Caco-2 (cell line): Measurements from ENCODE around the gene KIF1A. TPM values are rescaled to one million over a fixed set of nuclear protein-coding genes. Genes with fewer than 3 reads are reported as not detected.

Experiments used
- BruUV-seq: library from RNA; stranded (reverse); fragments of 400-500 nt; replicated peaks from 2 replicates; lab custom pipeline; 2021; lab: Mats Ljungman, UMichigan
- CTCF ChIA-PET: fragments of 300-600 bp; sonication (Branson Sonifier 250); formaldehyde crosslinking; loops from one replicate; lab custom pipeline; 2022; ENCODE audit warnings: antibody characterized with exemption; lab: Charles Lee
- POLR2A ChIA-PET: fragments of 300-600 bp; sonication (Branson Sonifier 250); formaldehyde crosslinking; loops from one replicate; lab custom pipeline; 2022; ENCODE audit warnings: antibody characterized with exemption; lab: Charles Lee
- DNase-seq, 2 experiments: peaks; one replicate each; pipeline versions ENCODE4 v3.0.0 to v3.0.0-alpha.2; 2020 to 2022
- H3K27me3 ChIP-seq: replicated peaks from 2 replicates; pipeline ENCODE4 v1.6.0; 2011; ENCODE audit warnings: low read length; ENCODE audit not compliant: control insufficient read depth, insufficient read depth
- H3K36me3 ChIP-seq: 2 replicates; pipeline ENCODE4 v1.5.1; 2011; ENCODE audit warnings: low read length; ENCODE audit not compliant: control insufficient read depth, insufficient read depth
- H3K4me1 ChIP-seq: fragments of 250-450 bp; sonication (Bioruptor Pico); 2 replicates; pipeline ENCODE4 v1.5.1; 2020; ENCODE audit warnings: mild to moderate bottlenecking
- H3K4me3 ChIP-seq: 2 replicates; pipeline ENCODE4 v1.5.1; 2011; ENCODE audit warnings: low read depth, mild to moderate bottlenecking, control low read depth, low read length
- H3K9me3 ChIP-seq: fragments of 250-450 bp; sonication (Bioruptor Pico); 2 replicates; pipeline ENCODE4 v1.5.1; 2020; ENCODE audit warnings: mild to moderate bottlenecking, moderate library complexity
- H3K27ac Mint-ChIP-seq: one replicate; pipeline ENCODE4 v1.8.0; 2022; ENCODE audit warnings: mixed read lengths; ENCODE audit not compliant: unreplicated experiment
- H3K27me3 Mint-ChIP-seq: one replicate; pipeline ENCODE4 v1.8.0; 2022; ENCODE audit warnings: mixed read lengths; ENCODE audit not compliant: insufficient read depth, unreplicated experiment
- H3K36me3 Mint-ChIP-seq: one replicate; pipeline ENCODE4 v1.8.0; 2022; ENCODE audit warnings: mild to moderate bottlenecking, mixed read lengths; ENCODE audit not compliant: insufficient read depth, unreplicated experiment
- H3K4me1 Mint-ChIP-seq: one replicate; pipeline ENCODE4 v1.8.0; 2022; ENCODE audit warnings: low read depth, mixed read lengths; ENCODE audit not compliant: unreplicated experiment
- H3K4me3 Mint-ChIP-seq: one replicate; pipeline ENCODE4 v1.8.0; 2022; ENCODE audit warnings: mild to moderate bottlenecking, moderate library complexity, mixed read lengths; ENCODE audit not compliant: unreplicated experiment
- H3K9me3 Mint-ChIP-seq: one replicate; pipeline ENCODE4 v1.8.0; 2022; ENCODE audit warnings: mixed read lengths; ENCODE audit not compliant: unreplicated experiment
- intact Hi-C: fragments of 100-400 bp; cut with micrococcal nuclease; formaldehyde crosslinking; loops from one replicate; pipeline ENCODE4 v1.10.0; 2022; ENCODE audit not compliant: unreplicated experiment
- total RNA-seq: library from RNA; stranded (reverse); gene quantifications from 2 replicates; pipeline ENCODE4 v1.2.3, GENCODE V29; 2022
- TF ChIP-seq, protein P1 (sequence below), 2 experiments: fragments of 200-600 bp in 1 of 2; IDR thresholded peaks; 1 replicate in 1 of 2; 2 replicates in 1 of 2; pipeline versions ENCODE4 v1.5.1 to v1.8.0; 2011 to 2022; ENCODE audit warnings: antibody characterized with exemption in 1 of 2, control low read depth in 1 of 2, inconsistent platforms in 1 of 2, low read depth in 1 of 2, low read length in 1 of 2, mild to moderate bottlenecking in 1 of 2, moderate library complexity in 1 of 2; ENCODE audit not compliant: insufficient read depth in 1 of 2, severe bottlenecking in 1 of 2, unreplicated experiment in 1 of 2

Gene KIF1A
- total RNA-seq, 1 experiment from 2014 or later: 33.1 TPM

DNA sequence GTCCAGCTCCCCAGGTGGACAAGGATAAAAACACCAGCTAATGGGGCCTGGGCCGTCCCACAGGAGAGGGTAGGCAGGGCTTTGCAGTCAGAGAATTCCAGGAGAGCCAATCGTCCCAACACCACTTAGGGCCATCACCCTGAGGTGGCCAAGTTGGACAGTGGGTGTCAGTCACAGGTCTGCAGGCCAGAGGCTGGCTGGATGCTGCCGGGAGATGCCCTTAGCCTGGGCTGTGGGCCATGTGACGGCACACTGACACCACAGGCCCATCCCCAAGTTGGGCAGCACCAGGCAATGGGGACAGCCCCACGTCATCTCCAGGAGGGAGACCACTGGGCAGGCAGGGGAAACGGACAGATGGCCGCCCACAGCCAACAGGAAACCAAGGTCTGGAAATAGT, 53.9 kb downstream of the KIF1A start:
- intact Hi-C loops: no loop called here
- no peak for DNase-seq
- Histone ChIP-seq H3K4me1 (no peaks in the 10 kb centered on the region), H3K27me3 (no peaks in the 10 kb centered on the region), H3K9me3 (no peaks in the 10 kb centered on the region), H3K4me3 (no peak overlapping the region), H3K36me3 (no peaks in the 10 kb centered on the region)
- no peaks in the 10 kb centered on the region for H3K36me3 Mint-ChIP-seq
- H3K4me3 Mint-ChIP-seq: no peak overlapping the region
- no TSS peak for BruUV-seq
- H3K27ac Mint-ChIP-seq: no peak overlapping the region
- no peaks in the 10 kb centered on the region for H3K27me3 Mint-ChIP-seq
- CTCF ChIA-PET: no interaction called here
- POLR2A ChIA-PET: no interaction called here
- TF ChIP-seq, protein P1, sequence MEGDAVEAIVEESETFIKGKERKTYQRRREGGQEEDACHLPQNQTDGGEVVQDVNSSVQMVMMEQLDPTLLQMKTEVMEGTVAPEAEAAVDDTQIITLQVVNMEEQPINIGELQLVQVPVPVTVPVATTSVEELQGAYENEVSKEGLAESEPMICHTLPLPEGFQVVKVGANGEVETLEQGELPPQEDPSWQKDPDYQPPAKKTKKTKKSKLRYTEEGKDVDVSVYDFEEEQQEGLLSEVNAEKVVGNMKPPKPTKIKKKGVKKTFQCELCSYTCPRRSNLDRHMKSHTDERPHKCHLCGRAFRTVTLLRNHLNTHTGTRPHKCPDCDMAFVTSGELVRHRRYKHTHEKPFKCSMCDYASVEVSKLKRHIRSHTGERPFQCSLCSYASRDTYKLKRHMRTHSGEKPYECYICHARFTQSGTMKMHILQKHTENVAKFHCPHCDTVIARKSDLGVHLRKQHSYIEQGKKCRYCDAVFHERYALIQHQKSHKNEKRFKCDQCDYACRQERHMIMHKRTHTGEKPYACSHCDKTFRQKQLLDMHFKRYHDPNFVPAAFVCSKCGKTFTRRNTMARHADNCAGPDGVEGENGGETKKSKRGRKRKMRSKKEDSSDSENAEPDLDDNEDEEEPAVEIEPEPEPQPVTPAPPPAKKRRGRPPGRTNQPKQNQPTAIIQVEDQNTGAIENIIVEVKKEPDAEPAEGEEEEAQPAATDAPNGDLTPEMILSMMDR (IDR thresholded peaks at IDR 0.05; ENCODE audit: insufficient read depth in 1 of 2, low read depth in 1 of 2, low read length in 1 of 2, severe bottlenecking in 1 of 2, unreplicated experiment in 1 of 2): no peak
- H3K4me1 Mint-ChIP-seq: no peaks in the 10 kb centered on the region
- H3K9me3 Mint-ChIP-seq: no peaks in the 10 kb centered on the region

DNA sequence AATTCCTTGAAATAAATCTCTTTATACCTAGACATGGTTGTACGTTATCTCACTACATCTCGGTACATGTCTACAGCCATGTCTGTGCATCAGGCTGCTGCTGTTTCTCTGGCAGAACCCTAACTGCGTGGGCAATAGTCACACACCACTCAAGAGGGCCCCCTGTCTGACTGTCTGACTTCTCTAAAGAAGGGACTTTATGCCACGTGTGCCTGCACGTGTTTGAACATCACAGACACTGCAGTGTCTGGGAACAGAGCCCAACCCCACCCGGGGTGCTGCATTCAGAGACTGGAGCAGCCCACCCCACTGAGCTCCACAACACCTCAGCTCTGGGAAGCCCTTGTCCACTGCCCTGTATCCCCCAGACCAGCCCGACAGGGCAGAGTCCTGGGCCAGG, 55.0 kb downstream of the KIF1A start:
- TF ChIP-seq, protein P1 (IDR thresholded peaks at IDR 0.05; ENCODE audit: insufficient read depth in 1 of 2, low read depth in 1 of 2, low read length in 1 of 2, severe bottlenecking in 1 of 2, unreplicated experiment in 1 of 2): no peak
- Histone ChIP-seq H3K4me1 (no peaks in the 10 kb centered on the region), H3K9me3 (no peaks in the 10 kb centered on the region), H3K36me3 (no peaks in the 10 kb centered on the region), H3K27me3 (no peaks in the 10 kb centered on the region), H3K4me3 (no peak overlapping the region)
- Mint-ChIP-seq H3K27ac (no peak overlapping the region), H3K4me1 (no peaks in the 10 kb centered on the region), H3K9me3 (no peaks in the 10 kb centered on the region), H3K4me3 (no peak overlapping the region), H3K36me3 (no peaks in the 10 kb centered on the region), H3K27me3 (no peaks in the 10 kb centered on the region)
- no TSS peak for BruUV-seq
- no peak for DNase-seq
- CTCF ChIA-PET: no interaction called here
- POLR2A ChIA-PET: no interaction called here
- intact Hi-C loops: no loop called here

DNA sequence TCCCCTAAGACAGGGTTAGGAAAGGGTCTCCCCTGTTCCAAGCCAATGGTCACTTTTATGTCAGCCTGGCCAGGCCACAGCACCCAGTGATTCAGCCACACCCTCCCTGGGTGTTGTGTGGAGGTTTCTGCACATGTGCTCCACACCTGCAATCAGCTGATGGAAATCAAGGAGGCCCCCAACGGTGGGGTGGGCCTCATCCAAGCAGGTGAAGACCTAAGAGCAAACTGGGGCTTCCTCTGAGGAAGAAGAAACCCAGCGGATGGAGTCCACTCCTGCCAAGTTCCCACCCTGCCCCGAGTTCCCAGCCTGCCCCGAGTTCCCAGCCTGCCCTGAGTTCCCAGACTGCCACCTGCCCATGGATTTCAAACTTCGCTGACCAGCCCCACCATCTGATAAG, 55.4 kb downstream of the KIF1A start:
- ChIA-PET CTCF (no interaction called here), POLR2A (no interaction called here)
- H3K4me1 Mint-ChIP-seq: no peaks in the 10 kb centered on the region
- TF ChIP-seq, protein P1 (IDR thresholded peaks at IDR 0.05; ENCODE audit: insufficient read depth in 1 of 2, low read depth in 1 of 2, low read length in 1 of 2, severe bottlenecking in 1 of 2, unreplicated experiment in 1 of 2): no peak
- H3K9me3 Mint-ChIP-seq: no peaks in the 10 kb centered on the region
- no peaks in the 10 kb centered on the region for H3K9me3 ChIP-seq
- no peaks in the 10 kb centered on the region for H3K27me3 ChIP-seq
- BruUV-seq: no TSS peak
- H3K27ac Mint-ChIP-seq: no peak overlapping the region
- intact Hi-C loops: no loop called here
- H3K36me3 Mint-ChIP-seq: no peaks in the 10 kb centered on the region
- no peak overlapping the region for H3K4me3 ChIP-seq
- no peaks in the 10 kb centered on the region for H3K27me3 Mint-ChIP-seq
- no peaks in the 10 kb centered on the region for H3K36me3 ChIP-seq
- no peaks in the 10 kb centered on the region for H3K4me1 ChIP-seq
- no peak for DNase-seq
- H3K4me3 Mint-ChIP-seq: no peak overlapping the region
